ENCODE measurements around the gene NUAK2.

Gene NUAK2

DNA sequence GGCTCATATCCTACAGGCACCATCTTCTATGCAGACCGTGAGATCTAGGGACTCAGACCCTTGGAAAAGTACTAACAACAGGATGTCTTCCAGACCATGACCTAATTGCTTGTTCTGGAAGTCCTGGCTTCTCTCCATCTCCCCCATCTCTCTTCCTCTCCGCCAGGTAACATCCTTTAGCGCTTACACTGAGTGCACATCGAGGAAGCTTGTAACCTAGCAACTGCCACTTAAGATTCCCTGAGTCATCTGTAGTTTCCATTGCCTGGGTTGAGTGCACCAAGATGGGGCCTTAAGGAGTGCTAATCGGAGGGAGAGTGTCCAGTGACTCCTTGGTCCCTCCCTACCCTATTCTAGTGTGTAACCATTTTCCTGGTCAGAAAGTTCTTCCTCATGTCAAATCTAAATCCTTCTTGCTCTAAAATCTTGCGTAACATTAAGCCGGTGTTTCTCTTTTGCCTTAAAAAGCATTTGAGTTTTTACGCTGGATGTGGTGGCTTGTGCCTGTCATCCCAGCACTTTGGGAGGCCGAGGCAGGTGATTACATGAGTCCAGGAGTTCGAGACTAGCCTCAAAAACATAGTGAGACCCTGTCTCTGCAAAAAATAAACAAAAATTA is 25.5 kb upstream of the NUAK2 start:
- ATAC-seq (no peak), DNase-seq (no peak)

- DNase-seq (no peak), ATAC-seq (no peak)
Observed at GRCh38 chr1:205345761-205346160, 24.2 kb upstream of the NUAK2 start.

GRCh38 chr1:205344066-205344928 is 22.8 kb upstream of the NUAK2 start:
- peak; percentile 51 for ATAC-seq
- DNase-seq = peak; percentile 53

- peak; percentile 23 for DNase-seq
- ATAC-seq = no peak
Observed at GRCh38 chr1:205343431-205344065, 22.0 kb upstream of the NUAK2 start.

- no peak for DNase-seq
- ATAC-seq = no peak
Observed at GRCh38 chr1:205342986-205343385, 21.4 kb upstream of the NUAK2 start.

DNA sequence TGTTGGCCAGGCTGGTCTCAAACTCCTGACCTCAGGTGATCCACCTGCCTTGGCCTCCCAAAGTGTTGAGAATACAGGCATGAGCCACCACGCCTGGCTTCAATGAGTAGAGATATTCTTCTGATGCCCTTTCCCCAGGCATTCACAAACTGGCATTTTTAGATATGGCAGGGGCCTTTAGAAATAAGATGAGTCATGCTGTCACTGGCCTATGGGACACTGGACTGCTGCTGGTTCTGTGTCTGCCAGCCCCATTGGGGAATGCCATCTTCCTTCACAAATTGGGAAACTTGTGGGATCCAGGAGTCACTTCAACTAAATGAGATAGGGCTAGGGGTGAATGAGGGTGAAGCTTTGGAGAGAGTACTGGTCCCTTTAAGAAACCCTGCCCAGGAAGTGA is 19.1 kb upstream of the NUAK2 start:
- ATAC-seq (no peak), DNase-seq (no peak)

DNA sequence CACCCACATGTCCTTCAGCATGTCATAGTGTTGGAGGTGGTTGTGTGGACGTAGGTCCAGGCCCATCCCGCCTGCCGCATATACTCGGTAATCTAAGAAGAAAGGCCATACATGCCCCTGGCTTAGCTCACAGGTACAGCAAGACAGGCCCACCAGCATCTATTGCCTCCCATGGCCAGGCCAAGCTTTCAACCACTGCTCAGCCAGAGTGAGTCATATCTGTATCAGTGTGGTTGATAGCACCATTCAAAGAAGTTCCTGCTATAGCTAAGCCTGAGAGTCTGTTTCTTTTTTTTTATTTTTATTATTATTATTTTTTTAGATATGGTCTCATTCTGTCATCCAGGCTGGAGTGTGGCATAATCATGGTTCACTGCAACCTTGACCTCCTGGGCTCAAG is 18.2 kb upstream of the NUAK2 start:
- peak; percentile 48 for ATAC-seq
- no peak for DNase-seq

GRCh38 chr1:205339197-205339702 is 17.7 kb upstream of the NUAK2 start:
- no peak for ATAC-seq

GRCh38 chr1:205338011-205338410 is 16.5 kb upstream of the NUAK2 start:
- no peak for DNase-seq

More at GRCh38 chr1:205339197-205339702, 17.7 kb upstream of the NUAK2 start:
- DNase-seq = no peak

DNA sequence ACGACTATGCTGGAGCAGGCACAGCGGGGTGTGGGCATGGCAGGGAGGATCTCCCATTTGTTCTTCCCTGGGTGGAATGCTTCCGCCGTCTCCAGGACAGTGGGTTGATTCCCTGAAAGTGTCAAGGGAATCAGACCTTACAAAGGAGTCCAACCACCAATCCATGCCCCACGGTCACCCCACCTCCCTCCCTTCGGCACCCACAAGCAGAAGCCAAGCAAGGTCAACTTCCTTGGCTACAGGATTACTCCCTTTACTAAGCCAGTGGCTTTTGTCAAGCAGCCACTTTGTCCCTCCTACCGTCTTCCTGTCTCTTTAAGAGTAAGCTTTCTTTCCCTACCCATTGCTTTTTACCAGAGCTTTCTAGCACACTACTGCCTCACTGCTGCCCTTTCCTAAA is 15.9 kb upstream of the NUAK2 start:
- ATAC-seq = no peak
- no peak for DNase-seq

More at GRCh38 chr1:205338011-205338410, 16.5 kb upstream of the NUAK2 start:
- ATAC-seq = no peak

DNA sequence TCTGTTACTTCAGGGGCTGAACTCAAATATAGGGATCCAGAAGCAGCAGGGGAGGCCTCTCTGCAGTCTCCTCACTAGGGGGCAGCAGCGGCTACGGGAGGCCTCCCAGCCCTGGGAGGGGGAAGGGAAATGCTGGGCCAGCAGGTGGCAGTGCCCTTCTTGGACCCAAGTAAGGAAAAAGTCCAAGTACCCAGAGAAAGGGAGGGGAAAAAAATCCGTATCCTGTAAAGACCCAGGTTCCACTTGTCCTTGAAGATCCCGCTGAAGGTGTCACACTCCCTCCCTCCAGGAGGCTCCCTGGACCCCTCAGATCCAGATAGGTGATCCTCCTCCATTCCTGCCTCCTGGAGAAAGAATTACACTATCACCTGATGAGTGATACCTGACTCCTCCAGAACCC is 14.1 kb upstream of the NUAK2 start:
- ATAC-seq (peak; percentile 82), DNase-seq (peak; percentile 90)

DNA sequence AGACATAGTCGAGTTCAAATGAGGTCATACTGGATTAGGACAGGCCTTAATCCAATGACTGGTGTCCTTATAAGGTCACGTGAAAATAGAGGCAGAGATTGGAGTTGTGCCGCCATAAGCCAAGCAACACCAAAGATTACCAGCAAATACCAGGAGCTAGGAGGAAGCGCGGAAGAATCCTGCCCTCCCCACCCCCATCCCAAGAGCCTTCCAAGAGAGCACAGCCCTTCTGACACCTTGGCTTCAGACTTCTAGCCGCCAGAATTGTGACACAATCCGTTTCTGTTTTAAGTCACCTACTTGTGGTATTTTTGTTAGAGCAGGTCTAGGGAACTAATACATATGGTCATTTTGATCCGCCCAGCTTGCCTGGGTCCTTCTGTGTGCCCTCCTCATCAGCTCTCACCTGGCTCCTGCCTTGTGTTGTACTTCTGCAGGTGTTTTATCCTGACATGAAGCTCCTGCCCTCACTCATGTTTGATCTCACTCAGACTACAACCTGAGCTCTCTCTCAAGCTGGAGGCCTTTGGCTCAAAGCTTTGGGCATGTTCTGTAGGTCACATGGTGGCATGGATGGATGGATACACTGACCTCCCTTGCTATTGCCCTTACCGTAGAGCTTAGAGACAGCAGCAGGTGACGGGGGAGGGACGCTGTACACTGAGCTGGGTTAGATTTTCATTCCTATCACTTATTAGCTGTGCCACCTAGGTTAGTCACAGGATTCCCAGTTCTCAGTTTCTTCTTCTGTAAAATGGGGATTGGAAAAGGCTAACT is 10.7 kb upstream of the NUAK2 start:
- ATAC-seq (no peak), DNase-seq (no peak)

DNA sequence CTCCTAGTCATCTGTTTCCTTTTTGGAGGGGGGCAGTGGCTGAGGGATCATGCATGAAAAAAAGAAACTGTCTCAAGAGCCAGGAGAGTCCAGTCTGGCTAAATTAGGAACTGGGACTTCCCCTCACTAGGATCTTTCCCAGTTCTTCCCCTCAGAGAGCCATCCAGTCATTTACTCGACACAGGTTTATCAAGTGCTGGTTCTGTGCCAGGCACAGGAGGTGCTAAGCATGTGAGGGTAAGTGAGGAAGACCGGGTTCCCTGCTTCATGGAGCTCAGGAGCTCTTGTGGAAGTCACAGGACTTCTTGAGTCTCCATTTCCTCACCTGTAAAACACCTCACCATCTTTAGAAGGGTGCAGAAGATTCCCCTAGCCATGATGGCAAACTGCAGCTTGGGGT is 8.6 kb upstream of the NUAK2 start:
- DNase-seq = no peak
- ATAC-seq = no peak

DNA sequence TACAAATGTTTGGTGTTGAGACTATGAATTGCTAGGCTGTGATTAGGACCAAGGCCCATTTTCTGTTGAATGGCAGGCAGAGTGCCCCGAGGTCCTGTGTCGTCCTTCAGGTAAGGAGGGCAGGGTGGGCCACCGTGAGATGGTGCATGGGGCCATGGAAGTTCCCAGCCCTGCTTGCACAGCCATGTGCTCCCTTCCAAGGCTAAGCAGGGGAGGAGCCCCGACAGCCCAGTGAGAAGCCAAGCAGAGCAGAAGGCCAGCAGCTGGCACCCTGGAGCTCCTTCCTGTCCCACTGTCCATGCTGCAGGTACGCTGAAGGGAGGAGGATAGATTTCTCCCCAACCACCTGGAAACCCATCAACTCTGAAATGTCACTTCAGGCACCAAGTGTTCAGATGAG is 8.2 kb upstream of the NUAK2 start:
- no peak for DNase-seq
- ATAC-seq = no peak

GRCh38 chr1:205328476-205328875 is 6.9 kb upstream of the NUAK2 start:
- DNase-seq (no peak), ATAC-seq (no peak)

DNA sequence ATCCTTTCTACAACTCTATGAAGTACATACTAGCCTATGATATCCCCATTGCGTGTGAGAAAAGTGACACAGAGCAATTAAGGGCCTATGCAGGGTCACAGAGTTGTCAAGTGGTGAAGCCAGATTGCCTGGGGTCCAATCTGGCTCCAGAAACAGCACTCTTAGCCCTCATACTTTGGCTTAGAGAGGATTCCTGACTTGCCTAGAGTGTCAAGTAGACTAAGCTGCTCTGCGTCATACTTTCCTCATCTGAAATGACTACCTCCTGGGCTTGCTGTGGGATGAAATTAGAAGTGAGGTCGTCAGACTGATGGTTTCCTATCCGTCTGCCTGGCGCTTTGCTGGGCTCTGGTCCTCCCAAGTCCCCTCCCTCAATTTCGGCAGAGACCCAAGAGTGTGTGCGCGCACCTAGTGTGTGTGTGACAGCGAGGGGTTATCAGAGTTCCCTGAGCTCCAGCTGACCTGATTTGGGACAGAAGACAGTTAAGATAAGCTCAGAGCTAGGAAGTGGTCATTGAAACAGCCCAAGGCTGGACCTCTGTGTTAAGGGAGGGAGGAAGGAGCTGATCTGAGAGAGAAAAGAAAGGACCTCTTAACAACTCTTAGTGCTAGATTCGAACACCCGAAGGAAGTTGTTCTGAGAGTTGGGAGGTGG is 5.4 kb upstream of the NUAK2 start:
- DNase-seq (no peak), ATAC-seq (no peak)

DNA sequence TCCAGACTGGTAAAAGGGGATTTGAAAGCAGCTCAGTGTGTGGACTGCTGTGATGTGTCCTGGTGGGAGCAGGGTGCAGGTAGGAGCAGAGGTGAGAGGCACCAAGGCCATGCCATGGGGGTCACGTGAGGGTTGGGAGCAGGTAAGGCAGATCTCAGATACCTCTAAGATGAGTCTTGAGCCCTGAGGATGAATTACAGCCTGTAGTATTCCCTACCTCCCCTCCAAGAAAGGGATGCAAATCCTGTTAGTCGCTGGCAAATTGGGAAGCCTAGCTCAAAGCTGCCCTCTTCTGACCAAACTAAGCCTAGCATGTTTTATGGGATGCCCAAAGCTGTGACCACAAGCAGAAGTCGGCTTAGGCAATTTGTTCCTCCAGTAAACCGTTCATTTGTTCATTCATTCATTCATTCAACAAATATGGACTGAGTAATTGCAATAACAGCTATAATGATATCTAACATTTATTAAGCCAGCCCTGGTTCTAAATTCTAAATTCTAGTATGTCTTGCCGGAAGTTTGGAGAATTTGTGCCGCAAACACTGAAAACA is 3.9 kb upstream of the NUAK2 start:
- DNase-seq (peak; percentile 69), ATAC-seq (no peak)

- no peak for DNase-seq
Observed at GRCh38 chr1:205324781-205325180, 3.2 kb upstream of the NUAK2 start.

GRCh38 chr1:205323794-205324193 is 2.2 kb upstream of the NUAK2 start:
- no peak for DNase-seq
- ATAC-seq = no peak

More at GRCh38 chr1:205324781-205325180, 3.2 kb upstream of the NUAK2 start:
- ATAC-seq = no peak

GRCh38 chr1:205321959-205322283 is 376 bp upstream of the NUAK2 start:
- DNase-seq (no peak), ATAC-seq (no peak)

All from stimulated activated naive CD8-positive, alpha-beta T cell treated with anti-CD3 and anti-CD28 coated beads, Interleukin-15, Interleukin-2, amounts not matched to agents 100 U/mL and 50 U/mL, for 24 hours (primary cell).